Cortex of kidney (tissue), 1 donor: ENCODE results near the gene LCAT.
"Not testable (repeated sequence)": the region's sequence is repeated elsewhere in the genome, so short reads cannot be mapped to it uniquely, and the experiment has no call there.

Experiments used
- DNase-seq: peaks from one replicate; lab custom pipeline; 2025; lab: John Stamatoyannopoulos, UW

The LCAT gene

GRCh38 chr16:67943619-67944504 lies at the start of gene LCAT:
LCAT (minus strand) TSS chr16:67944120; CDS start chr16:67944101, 19 bp downstream.
- no peak for DNase-seq

- DNase-seq: no peak
Measured at GRCh38 chr16:67993207-67994039, 49.5 kb upstream of the LCAT start.

GRCh38 chr16:67992661-67993206 lies 48.8 kb upstream of the LCAT start:
- no peak for DNase-seq

- no peak for DNase-seq
Measured at GRCh38 chr16:67990018-67990386, 46.1 kb upstream of the LCAT start.

- DNase-seq: no peak
Measured at GRCh38 chr16:67989322-67990017, 45.5 kb upstream of the LCAT start.

- no peak for DNase-seq
Measured at GRCh38 chr16:67988675-67989074, 44.8 kb upstream of the LCAT start.

GRCh38 chr16:67987460-67988160 lies 43.7 kb upstream of the LCAT start:
- DNase-seq: no peak

- no peak for DNase-seq
Measured at GRCh38 chr16:67986949-67987348, 43.0 kb upstream of the LCAT start.

GRCh38 chr16:67982011-67982696 lies 38.2 kb upstream of the LCAT start:
- DNase-seq: no peak

- DNase-seq: no peak
Measured at GRCh38 chr16:67979955-67980678, 36.2 kb upstream of the LCAT start, which contains the start of gene DPEP3. DPEP3 (minus strand) TSS chr16:67980499; CDS start chr16:67980380, 119 bp downstream.

- DNase-seq: no peak
Measured at GRCh38 chr16:67977469-67978227, 33.7 kb upstream of the LCAT start.

GRCh38 chr16:67977005-67977404 lies 33.1 kb upstream of the LCAT start:
- no peak for DNase-seq

GRCh38 chr16:67976205-67976604 lies 32.3 kb upstream of the LCAT start:
- DNase-seq: no peak

- no peak for DNase-seq
Measured at GRCh38 chr16:67975321-67976105, 31.6 kb upstream of the LCAT start.

GRCh38 chr16:67972285-67972684 lies 28.4 kb upstream of the LCAT start:
- not testable (repeated sequence) for DNase-seq

- DNase-seq: no peak
Measured at GRCh38 chr16:67971111-67971510, 27.2 kb upstream of the LCAT start.

- DNase-seq: no peak
Measured at GRCh38 chr16:67969254-67970039, 25.5 kb upstream of the LCAT start.
